Measurements from ENCODE around the gene EDN3. TPM values are rescaled to one million over a fixed set of nuclear protein-coding genes. Genes with fewer than 3 reads are reported as not detected.
"Not testable (repeated sequence)": the region's sequence is repeated elsewhere in the genome, so short reads cannot be mapped to it uniquely, and the experiment has no call there.

EDN3 gene
- total RNA-seq, 6 experiments from 2014 or later, result not detected

DNA sequence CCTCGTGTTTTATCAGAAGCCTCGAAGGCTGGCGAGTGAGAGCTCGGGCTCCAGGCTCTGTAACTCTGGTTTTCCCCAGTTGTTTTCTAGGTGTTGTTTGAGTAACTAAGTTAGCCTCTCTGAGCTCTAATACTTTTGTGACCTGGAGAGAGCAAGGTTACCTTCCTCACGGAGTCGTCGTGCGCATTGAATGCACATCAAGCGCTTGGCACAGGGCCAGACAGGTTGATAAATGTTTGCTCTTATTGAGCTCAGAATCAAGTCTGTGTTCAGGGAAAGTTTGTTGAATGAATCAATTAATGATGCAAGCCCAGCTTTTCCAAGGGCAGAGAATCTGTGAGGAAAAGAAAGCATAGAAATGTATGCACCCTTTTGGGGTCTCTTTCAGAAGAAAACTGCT lies 33.5 kb downstream of the EDN3 start:
- H3K9me3 ChIP-seq, result no peaks in the 10 kb centered on the region
- intact Hi-C loops (cut with DNase I), result no loop called here
- no peak for TF ChIP-seq POLR2A (IDR thresholded peaks at IDR 0.05)
- TF ChIP-seq, protein P1, sequence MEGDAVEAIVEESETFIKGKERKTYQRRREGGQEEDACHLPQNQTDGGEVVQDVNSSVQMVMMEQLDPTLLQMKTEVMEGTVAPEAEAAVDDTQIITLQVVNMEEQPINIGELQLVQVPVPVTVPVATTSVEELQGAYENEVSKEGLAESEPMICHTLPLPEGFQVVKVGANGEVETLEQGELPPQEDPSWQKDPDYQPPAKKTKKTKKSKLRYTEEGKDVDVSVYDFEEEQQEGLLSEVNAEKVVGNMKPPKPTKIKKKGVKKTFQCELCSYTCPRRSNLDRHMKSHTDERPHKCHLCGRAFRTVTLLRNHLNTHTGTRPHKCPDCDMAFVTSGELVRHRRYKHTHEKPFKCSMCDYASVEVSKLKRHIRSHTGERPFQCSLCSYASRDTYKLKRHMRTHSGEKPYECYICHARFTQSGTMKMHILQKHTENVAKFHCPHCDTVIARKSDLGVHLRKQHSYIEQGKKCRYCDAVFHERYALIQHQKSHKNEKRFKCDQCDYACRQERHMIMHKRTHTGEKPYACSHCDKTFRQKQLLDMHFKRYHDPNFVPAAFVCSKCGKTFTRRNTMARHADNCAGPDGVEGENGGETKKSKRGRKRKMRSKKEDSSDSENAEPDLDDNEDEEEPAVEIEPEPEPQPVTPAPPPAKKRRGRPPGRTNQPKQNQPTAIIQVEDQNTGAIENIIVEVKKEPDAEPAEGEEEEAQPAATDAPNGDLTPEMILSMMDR (IDR thresholded peaks at IDR 0.05), result no peak
- H3K4me3 ChIP-seq, result no peak overlapping the region
- H3K36me3 ChIP-seq, result no peaks in the 10 kb centered on the region
- DNase-seq (no peak), ATAC-seq (no peak)
- 44% methylated on average over 9 of the region's 9 CpGs for WGBS (ENCODE audit: insufficient coverage, low coverage, low lambda C conversion rate, missing lambda C conversion rate)
- H3K27ac ChIP-seq, result no peak overlapping the region
- H3K4me1 ChIP-seq, result no peaks in the 10 kb centered on the region
- no peaks in the 10 kb centered on the region for H3K27me3 ChIP-seq

DNA sequence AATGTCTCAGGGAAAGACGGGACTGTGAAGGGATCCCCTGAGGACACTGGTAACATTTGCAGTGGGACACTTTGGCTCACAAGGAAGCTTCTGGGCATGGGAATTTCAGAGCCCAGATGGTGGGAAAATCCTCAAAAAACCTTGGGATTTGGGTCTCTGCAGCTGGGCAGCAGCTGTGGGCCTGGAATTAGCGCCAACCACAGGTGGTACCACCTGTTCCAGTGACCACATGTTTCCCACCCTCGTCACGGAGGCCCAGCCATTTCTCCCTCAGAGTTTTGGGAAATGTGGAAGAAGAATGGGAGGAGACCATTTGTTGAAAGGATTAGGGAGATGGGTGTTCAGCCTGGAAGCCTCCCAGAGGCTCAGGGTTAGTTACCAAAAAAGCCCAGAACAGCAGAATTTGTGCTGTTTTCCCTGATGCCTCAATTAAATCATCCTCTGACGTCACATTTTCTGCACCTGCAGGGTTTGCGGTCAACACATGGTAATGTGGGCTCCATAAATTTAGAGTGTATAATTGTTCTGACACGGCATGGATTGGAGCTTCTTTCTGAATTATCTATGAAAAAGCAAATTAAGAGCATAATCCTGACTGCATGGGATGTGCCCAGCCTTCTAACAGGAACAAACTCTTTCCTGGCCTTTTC lies 34.4 kb downstream of the EDN3 start:
- Histone ChIP-seq H3K4me1 (no peaks in the 10 kb centered on the region), H3K36me3 (no peaks in the 10 kb centered on the region), H3K4me3 (no peak overlapping the region), H3K9me3 (no peaks in the 10 kb centered on the region), H3K27ac (no peak overlapping the region), H3K27me3 (no peaks in the 10 kb centered on the region)
- intact Hi-C loops (cut with DNase I), result no loop called here
- TF ChIP-seq, protein P1 (IDR thresholded peaks at IDR 0.05), result no peak
- no peak for TF ChIP-seq POLR2A (IDR thresholded peaks at IDR 0.05)
- 64% methylated on average over 4 of the region's 7 CpGs for WGBS (ENCODE audit: insufficient coverage, low coverage, low lambda C conversion rate, missing lambda C conversion rate)
- DNase-seq (no peak), ATAC-seq (no peak)

DNA sequence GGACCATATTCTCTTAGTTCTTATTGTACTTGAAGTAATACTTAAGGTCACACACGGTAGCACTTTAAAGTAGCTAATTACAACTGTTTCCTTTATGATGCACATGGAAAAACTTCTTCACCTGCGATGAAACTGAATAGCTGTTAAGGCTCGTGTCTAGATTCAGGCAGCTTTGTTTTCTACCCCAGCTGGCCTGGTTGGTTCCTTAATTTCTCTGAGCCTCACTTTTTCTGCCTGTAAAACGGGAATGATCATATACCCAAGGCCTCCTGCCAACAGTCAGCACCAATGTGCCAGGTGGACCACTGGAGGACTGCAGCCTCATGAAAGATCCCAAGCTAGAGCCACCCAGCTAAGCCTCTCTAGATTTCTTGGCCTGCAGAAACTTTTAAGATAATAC lies 35.0 kb downstream of the EDN3 start:
- Histone ChIP-seq H3K4me1 (no peaks in the 10 kb centered on the region), H3K9me3 (no peaks in the 10 kb centered on the region), H3K36me3 (no peaks in the 10 kb centered on the region), H3K27ac (no peak overlapping the region), H3K4me3 (no peak overlapping the region), H3K27me3 (no peaks in the 10 kb centered on the region)
- ATAC-seq (no peak), DNase-seq (no peak)
- TF ChIP-seq, protein P1 (IDR thresholded peaks at IDR 0.05), result no peak
- TF ChIP-seq POLR2A (IDR thresholded peaks at IDR 0.05), result no peak
- intact Hi-C loops (cut with DNase I), result no loop called here
- WGBS (ENCODE audit: insufficient coverage, low coverage, low lambda C conversion rate, missing lambda C conversion rate), result 52% methylated on average over 4 of the region's 4 CpGs

DNA sequence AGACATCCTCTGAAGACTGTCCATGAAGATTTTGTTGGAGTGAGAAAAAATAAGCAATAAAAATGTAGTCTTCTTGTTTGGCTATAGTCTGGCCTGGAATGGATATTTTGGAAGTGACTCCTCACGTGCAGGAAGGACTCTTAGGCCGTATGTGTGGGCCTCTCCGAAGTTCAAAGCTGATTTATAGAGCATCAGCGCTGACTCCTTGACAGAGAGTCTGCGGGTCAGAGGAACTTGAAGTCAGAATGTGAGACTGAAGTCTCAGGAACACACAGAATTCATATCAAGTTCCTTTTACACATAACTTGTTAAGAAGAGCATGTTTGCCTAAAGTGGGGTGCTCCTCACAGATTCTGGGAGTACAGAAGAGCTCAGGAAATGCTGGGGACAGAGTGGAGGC lies 36.1 kb downstream of the EDN3 start:
- Histone ChIP-seq H3K27ac (no peak overlapping the region), H3K36me3 (no peaks in the 10 kb centered on the region), H3K27me3 (no peaks in the 10 kb centered on the region), H3K4me1 (no peaks in the 10 kb centered on the region), H3K9me3 (no peaks in the 10 kb centered on the region), H3K4me3 (no peak overlapping the region)
- no peak for DNase-seq
- TF ChIP-seq, protein P1 (IDR thresholded peaks at IDR 0.05), result no peak
- TF ChIP-seq POLR2A (IDR thresholded peaks at IDR 0.05), result no peak
- WGBS (ENCODE audit: insufficient coverage, low coverage, low lambda C conversion rate, missing lambda C conversion rate), result 51% methylated on average over 4 of the region's 5 CpGs
- intact Hi-C loops (cut with DNase I), result no loop called here
- ATAC-seq, result no peak

DNA sequence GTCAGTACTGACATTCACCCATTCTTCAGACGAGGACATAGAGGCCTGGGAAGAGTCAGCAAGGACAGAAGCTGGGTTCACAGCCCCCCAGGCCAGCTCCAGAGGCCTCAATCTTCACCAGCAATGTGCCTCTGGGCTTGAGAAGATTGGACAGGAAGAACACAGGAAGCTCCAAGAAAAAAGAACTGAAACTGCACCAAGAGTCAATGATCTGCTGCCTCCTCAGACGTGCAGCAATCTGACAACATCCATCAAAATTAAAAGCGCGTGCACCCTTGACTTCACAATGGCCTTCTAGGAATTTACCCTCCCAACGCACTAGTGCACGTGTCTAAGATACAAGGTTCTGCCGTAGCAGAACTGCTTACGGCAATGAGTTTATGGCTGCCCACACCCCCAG lies 38.0 kb downstream of the EDN3 start:
- ATAC-seq; H3K36me3 ChIP-seq; DNase-seq; H3K4me1 ChIP-seq; H3K27me3 ChIP-seq; H3K4me3 ChIP-seq; intact Hi-C loops (cut with DNase I); H3K27ac ChIP-seq; H3K9me3 ChIP-seq: not testable (repeated sequence)
- WGBS (ENCODE audit: insufficient coverage, low coverage, low lambda C conversion rate, missing lambda C conversion rate), result 22% methylated on average over 1 of the region's 8 CpGs
